ENCODE measurements around the gene STAB1.

GRCh38 chr3:52514576-52514975, 19.4 kb downstream of the STAB1 start:
- TF ChIP-seq CTCF (conservative IDR thresholded peaks at IDR 0.05 in 1 of 2, IDR thresholded peaks at IDR 0.05 in 1 of 2; ENCODE audit: low read depth in 1 of 2, low read length in 2 of 2) (no peak), EZH2 (IDR thresholded peaks at IDR 0.05; ENCODE audit: low read length, missing control alignments) (no peak)
